Posterior cingulate gyrus (tissue), 11 donors: Measurements from ENCODE around the gene FUT8.

Source experiments
- DNase-seq, 10 donors: peaks; one replicate each; pipeline versions ENCODE4 v3.0.0 to v3.0.0-alpha.2; 2020 to 2021; ENCODE audit warnings: mixed read lengths in 3 of 10
- intact Hi-C: fragments of 100-400 bp; cut with DNase I; formaldehyde crosslinking; loops from one replicate; pipeline ENCODE4 v1.15.1; 2023

FUT8 gene

DNA sequence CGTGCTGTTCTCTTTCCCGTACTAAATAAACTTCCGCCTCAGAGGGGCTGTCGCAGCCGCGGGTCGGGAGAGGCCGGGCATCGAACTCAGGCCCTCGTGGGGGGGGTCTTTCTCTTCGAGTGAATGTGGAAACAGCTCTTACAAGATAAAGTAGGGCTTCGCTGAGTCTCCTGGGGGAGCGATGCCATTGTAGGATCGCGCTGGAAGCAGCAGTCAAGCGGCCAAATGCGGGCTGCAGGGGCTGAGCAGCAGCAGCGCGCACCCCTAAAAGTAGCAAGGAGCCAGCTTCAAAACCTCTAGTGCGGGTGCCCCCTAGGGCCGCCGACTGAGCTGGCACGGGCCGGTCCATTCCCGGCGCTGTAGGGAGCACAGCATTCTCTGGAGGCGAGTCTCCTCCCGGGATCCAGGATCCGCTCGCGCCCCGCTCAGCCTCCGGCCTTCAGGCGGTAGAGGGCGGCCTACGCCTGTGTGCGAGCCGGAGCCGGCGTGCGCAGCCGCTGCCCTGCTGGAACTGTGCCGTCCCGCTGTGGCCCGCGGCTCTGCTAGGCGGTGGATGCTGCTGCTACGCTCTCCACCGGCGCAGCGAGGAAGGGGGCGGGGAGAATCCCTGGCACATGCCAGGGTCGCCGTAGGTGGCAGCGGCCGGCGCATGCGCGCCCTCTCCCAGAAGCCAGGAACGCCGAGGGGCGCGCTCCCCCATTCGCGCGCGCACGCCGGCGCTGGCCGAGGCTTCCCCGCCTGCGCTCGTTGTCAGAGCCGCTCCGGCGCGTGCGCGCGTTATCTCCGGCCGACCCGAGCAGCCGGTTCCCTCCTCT, at the start of gene FUT8:
FUT8 (plus strand) TSS at position 699 of the 815 bp plus-strand sequence. CDS start 148,834 bp downstream, outside the sequence.
- DNase-seq: peak; percentile 91 to 99 (median 94)
- intact Hi-C loops: loop anchor here (2.0 to 5.0 kb wide), 6 partner anchors 129 to 550 kb away; partner anchors contain the start of gene MAX

DNA sequence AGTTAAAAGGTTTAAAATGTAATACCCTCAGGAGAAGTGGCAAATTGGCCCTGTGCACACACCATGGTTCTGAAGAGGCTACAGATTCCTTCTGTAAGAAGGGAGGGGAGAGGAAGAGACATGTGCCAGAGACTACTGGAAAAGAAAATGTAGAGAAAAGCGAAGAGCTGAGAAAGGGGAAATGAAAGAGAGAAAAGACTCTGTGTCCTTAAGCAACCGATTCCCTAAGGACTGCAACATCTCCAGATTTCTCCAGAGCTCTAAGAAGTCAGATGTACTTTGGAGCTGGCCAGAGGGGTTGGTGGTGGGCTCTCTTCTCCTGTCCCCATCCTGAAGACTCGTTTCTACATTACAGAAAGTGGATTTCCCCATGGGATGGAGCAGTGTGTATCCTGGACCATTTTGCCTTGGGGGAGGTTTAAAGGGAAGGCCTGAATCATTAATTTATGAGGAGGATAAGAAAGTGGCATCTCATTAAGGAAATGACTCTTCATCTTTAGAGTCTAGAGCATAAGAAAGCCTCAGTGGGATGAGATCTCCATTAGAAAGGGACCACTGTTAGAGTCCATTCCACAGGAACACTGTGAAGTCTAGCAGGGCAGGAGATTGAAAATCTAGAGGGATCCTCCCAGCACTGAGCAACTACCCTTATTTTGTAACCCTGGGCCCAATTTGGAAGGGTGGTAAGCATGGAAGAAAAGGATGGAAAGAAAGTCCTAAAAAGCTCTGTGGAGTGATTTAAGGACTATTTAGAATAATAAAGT, 45.5 kb upstream of the FUT8 start:
- DNase-seq: no peak
- intact Hi-C loops: no loop called here

DNA sequence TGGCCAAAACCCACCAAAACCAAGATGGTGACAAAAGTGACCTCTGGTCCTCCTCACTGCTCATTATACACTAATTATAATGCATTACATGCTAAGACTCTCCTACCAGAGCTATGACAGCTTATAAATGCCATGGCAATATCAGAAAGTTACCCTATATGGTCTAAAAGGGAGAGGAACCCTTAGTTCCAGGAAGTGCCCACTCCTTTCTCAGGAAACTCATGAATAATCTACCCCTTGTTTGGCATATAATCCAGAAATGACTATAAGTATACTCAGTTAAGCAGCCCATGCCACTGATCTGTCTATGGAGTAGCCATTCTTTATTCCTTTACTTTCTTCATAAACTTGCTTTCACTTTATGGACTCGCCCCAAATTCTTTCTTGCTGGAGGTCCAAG, 43.0 kb upstream of the FUT8 start:
- no peak for DNase-seq
- intact Hi-C loops: no loop called here

DNA sequence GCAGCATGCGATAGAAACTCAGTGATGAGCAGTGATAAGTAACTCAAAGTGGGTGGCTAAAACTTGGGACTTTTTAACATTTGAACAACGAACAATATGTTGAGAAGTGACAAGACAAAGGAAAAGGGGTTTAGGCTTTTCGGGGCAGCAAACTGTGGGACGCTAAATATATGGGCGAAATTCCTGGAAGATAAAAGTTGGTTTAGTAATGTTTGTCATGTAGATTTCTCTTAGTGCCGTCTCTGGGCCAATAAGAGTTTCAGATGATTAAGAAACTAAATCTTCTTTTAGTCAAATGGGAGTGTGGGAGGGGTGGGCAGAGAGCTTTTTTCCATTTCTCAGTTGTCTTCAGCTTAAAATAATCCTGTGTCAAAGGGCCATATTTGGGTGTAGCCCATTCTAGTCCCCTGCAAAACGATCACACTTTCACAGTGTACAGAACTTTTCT, 41.7 kb upstream of the FUT8 start:
- intact Hi-C loops: loop anchor here (5.0 kb wide), 2 partner anchors 139 to 204 kb away; no protein-coding TSS in a partner anchor
- DNase-seq: no peak

DNA sequence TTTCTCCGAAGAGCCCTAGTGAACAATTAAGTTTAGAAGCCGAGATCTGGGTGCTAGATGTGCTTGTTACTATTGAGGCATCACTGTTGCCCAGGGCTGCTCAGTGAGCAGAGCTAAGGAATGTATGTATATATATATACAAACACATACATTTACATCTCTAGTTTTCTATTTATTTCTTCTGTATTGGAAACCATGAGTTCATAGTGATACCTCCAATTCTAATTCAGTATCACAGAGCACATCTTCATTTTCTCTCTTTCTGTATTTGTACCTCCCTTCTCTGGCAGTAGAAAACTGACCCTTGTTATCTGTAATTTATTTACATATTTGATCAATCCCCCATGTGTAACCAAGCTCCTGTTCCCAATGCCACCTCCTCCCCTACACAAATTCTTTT, 40.7 kb upstream of the FUT8 start:
- DNase-seq: no peak
- intact Hi-C loops: loop anchor here (5.0 kb wide), 2 partner anchors 139 to 204 kb away; no protein-coding TSS in a partner anchor

DNA sequence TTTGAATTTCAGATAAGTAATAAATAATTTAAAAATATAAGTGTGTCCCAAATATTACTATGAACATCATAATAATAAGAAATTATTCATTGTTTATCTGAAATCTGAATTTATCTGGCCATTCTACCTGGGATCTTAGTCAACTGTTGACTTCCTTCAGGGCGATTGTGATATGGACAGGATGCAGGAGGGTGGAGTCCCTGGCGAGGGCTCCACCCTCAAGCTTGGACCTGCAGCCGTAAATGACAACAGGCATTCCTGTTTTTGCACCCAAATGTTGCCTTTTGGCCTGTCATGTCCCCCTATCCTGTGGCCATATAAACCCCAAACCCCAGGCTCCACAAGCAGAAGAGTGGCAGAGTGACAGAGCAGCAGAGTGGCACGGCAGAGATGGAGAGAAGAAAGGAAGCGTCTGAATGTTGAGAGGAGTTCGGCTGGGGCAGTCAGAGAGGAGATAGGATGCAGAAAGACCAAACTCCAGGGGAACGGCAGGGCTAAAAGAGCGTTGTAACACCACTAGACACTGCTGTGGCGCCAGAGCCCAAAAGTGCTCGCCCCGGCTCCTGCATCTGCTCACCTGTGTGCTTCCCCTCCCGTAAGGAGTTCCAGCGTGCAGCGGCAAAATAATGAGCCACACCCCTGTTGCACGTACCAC, 39.4 kb upstream of the FUT8 start:
- peak in 2 of 10 donors; percentile 17 to 24 for DNase-seq
- intact Hi-C loops: loop anchor here (5.0 kb wide), 2 partner anchors 141 to 206 kb away; no protein-coding TSS in a partner anchor

DNA sequence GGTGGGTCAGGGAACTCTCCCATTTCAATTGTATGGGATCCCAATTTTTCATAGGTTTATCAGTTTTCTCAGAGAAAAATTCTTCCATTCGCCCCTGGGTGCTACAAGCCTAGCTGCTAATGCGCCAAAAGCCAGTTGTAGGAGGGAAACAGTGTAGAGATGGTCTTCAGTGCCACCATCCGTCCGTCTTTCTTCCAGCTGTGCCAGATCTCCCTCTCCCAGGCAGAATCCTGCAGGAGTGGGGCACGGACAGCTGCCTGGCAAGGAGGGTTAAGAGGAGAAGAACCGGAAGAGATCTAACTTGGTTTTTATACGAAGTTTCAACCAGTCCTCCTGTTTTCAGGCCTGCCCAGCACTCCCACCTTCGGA, 38.9 kb upstream of the FUT8 start:
- peak in 8 of 10 donors; percentile 14 to 93 (median 46) for DNase-seq
- intact Hi-C loops: loop anchor here (5.0 kb wide), 2 partner anchors 141 to 206 kb away; no protein-coding TSS in a partner anchor

DNA sequence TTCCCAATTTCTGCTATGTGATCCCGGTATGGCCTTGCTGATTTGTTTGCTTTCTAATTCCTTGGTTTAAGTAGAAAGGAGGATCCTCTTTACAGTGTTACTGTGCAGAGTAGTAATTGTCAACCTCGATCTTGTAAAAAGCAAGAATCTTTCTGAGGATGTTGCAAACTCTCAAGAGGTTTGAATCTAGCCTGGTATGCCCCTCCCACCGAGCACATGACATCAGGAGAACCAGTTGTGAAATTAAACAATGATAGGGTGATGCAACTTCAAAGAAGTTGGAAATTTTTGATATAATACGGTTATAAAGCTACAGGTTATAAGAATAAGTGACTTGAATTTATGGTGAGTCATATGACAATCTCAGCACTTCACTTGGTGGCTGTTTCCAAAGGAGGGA, 35.0 kb upstream of the FUT8 start:
- no peak for DNase-seq
- intact Hi-C loops: no loop called here

DNA sequence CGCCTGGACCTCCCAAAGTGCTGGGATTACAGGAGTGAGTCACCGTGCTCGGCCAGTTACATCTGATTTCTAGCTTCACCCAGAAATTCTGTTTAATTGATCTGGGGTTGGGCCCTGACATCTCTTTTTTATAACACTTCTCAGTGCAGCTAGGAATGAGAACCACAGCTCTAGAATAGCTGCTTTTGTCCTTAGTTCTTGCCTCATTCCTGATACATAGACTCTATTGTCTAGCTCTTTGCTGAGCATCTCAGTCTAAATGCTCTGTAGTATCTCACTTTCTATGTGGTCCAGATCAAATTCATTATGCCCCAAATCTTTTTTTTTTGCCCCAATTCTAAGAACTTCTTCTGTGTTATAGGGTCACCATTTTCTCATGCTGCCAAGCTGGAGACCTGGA, 29.9 kb upstream of the FUT8 start:
- DNase-seq: no peak
- intact Hi-C loops: no loop called here

DNA sequence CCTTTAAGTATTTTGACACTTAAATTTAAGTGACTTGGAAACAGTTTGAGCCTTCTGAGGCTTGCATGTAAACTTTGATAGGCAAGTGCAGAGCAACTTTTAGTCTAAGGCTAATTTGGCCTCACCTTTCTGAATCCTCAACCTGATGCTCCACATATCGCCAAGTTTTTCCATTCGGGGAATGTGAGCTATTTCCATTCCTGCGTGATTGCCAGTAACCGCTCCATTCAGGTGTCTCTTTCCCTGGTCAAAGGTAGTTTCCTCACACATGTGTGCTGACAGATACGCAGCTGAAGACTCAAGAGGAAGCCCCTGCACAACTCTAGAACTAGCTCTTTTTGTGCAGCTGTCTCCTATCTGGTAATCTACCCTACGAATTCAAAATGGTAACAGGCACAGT, 25.4 kb upstream of the FUT8 start:
- intact Hi-C loops: no loop called here
- DNase-seq: no peak

DNA sequence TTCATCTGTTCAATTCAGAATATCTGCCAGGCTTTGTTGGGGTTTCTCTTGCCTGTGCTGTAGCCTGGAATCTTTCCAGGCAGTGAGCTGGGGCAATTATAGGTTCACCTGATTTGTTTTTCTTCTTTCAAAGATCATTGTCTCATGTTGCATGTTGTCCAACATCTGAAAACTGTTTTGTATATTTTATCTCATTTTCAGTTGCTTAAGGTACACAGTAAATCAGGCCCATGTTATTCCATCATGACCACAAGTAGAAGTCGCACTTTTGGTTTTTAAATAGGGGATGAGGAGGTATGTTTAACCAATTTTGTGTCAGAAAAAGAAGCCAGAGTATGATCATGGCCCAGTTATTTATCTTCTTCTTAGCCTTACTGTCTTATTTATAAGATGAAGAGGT, 24.9 kb upstream of the FUT8 start:
- no peak for DNase-seq
- intact Hi-C loops: no loop called here

DNA sequence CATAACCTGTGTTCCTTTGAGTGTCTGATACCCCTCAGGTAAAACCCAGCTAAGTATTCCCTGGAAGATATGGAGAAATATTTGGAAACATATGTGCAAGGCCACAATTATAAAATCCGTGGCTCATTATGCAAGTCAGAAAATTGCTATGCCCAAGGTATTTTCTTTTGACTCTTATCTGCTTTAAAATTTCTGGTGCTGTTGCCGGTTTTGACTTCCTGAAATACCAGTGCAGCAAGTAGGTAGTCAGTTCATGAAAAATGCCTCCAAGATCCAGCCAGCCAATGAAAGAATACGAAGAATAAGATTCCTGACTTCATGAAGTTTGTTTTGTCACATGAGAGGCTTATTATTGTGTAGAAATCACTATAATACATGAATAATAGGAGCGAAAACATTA, 20.2 kb upstream of the FUT8 start:
- intact Hi-C loops: no loop called here
- DNase-seq: no peak

DNA sequence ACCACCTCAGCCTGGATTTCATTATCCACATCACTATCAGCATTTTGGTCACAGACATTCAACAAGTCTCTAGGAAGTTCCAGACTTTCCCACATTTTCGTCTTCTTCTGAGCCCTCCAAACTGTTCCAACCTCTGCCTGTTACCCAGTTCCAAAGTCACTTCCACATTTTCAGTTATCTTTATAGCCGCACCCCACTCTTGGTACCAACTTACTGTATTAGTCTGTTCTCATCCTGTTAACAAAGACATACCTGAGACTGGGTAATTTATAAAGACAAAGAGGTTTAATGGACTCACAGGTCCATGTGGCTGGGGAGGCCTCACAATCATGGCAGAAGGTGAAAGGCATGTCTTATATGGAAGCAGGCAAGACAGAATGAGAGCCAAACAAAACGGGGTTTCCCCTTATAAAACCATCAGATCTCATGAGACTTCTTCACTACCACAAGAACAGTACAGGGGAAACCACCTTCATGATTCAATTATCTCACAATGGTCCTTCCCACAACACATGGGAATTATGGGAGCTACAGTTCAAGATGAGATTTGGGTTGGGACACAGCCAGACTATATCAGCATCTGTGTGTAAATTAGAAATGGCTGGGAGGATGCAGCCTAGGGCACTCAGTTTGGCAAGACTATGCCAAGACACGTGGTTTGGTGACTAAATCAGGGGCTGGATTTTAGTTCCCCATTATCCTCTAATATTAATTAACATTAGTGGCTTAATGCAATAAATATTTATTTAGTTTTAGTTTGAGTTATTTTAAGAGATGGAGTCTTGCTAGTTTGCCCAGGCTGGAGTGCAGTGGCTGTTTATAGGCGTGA, 16.2 kb upstream of the FUT8 start:
- intact Hi-C loops: no loop called here
- DNase-seq: no peak

DNA sequence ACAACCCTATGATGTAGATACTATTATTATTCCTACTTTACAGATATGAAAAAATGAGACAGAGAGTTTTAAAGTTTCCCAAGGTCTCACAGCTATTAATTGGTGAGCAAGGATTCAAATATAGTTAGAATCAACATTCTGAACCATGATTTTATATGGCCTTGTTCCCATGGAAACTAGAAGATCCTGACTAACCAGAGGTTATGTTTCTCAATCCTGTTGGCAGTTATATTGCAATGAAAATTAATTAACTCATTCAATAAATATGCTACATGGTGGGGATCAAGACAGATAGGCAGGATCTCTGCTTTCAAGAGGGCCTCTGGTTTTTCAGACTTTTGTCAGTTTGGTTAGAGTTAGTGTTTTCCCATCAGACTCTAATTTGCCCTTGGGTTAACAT, 9.3 kb upstream of the FUT8 start:
- intact Hi-C loops: no loop called here
- no peak for DNase-seq

DNA sequence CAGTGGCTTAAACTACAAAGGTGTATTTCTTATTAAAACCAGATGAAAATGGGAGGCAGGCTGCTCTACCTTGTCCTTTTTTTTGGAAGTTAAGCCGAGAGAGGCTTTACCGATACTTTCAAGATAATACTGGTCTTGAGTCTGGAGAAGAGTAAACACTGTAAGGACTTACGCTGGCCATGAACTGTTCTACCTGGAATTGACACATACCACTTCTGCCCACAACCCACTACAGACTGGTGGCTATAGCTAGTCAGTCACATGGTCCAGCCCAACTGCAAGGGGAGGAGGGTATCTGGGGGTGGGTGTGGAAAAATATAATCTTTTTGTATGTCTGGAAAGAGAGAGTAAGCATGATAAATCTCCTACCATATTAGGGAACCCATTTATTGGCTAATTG, 4.4 kb upstream of the FUT8 start:
- no peak for DNase-seq
- intact Hi-C loops: no loop called here

DNA sequence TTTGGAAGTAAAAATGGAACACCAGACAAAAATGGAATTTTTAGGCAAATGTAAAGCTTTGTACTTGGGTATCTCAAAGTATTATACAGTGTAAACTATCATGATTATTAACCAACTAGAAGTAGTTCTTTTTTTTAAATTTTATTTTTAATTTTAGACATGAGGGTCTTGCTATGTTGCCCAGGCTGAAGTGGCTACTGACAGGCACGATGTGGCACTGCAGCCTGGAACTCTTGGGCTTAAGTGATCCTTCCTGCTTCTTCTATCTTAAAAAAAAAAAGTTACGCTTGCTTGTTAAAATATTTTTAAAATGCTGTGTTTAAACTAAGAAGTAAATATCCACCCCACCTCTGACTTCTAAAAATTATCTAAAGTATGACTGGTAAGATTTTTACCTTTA, 1.9 kb upstream of the FUT8 start:
- DNase-seq: no peak
- intact Hi-C loops: loop anchor here (5.0 kb wide), 3 partner anchors 188 to 552 kb away; partner anchors contain the start of gene MAX

DNA sequence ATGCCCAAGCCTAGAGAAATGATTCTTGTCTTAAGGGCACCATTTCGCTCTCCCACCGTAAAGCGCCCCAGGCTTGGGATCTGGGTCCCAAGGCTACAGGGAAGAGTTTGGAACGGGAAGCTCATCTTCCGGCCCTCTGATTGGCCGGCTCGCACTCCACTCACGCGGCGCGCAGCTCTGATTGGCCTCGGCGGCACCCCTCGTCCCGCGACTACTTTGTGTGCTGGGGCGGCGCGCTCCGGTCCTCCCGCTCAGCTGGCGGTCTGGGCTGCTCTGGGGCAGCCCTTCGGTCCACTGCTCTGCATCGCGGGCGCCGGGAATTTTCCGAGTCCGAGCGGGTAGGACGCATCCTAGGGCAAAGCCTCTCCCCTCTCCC, 886 bp upstream of the FUT8 start:
- intact Hi-C loops: loop anchor here (2.0 to 5.0 kb wide), 6 partner anchors 129 to 551 kb away; partner anchors contain the start of gene MAX
- peak; percentile 93 to 99 (median 96) for DNase-seq

DNA sequence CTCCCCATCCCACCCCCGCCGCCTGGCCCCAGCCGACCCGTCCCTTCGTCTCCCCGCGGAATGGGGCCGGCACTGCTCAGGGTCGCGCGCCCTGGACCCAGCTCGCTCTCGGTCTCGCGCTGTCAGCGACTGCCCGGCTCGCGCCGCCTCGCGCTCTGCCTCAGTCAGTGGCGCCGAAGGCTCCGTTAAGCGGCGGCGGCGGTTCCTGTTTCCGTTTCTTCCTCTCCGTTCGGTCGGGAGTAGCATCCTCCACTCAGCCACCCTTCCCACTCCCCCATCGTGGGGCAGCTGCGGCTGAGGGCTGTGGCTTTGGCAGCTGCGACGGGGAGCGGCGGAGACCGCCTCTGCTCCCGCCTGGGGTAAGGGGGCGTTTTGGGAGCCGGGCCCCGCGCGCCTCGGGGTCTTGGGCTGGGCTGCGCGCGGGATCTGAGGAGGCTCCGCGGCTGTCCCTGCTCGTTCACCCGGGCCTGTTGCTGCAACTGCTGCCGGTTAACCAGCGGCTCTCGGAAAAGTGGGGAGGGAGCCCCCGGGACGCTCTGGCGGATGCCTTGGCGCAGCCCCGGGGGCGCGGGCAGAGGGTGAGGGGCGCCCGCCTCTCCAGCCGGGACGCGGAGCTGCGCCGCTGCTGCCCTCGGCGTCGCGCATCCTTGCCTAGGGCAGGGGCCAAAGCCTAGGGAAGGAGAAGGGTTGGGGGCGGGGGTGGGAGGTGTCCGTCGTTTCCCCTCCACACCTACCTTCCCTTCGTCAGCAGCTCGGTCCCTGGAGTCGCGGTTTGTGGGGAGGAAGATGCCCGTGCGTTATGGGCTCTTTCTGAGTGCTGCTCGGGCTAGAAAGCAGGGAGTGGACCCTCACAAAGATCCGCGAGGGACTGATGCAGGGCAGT, 567 bp downstream of the FUT8 start:
- intact Hi-C loops: loop anchor here (2.0 to 5.0 kb wide), 6 partner anchors 130 to 549 kb away; partner anchors contain the start of gene MAX
- DNase-seq: peak in 9 of 10 donors; percentile 9 to 83 (median 32)

DNA sequence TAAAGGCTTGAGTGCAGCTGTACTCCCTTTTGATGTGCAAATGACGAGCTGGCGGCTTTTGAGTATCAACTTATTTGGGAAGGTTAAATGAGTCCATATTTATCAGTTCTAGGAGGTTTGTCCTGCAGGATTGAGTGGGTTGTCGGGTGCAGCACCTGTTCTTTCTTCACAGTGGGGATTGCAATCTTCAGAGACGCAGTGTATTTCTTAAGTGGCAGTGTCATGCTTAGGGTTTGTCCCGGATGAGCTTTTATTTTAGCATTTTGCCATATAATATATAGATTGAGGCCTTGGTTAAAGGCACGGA, 1.2 kb downstream of the FUT8 start:
- no peak for DNase-seq
- intact Hi-C loops: loop anchor here (2.0 to 5.0 kb wide), 6 partner anchors 131 to 549 kb away; partner anchors contain the start of gene MAX
